ENCODE measurements around the gene BRI3BP. TPM values are rescaled to one million over a fixed set of nuclear protein-coding genes. Genes with fewer than 3 reads are reported as not detected.

BRI3BP gene
- 10.0 and 14.1 TPM in 2 replicates for total RNA-seq

GRCh38 chr12:124993626-124994436 lies at the start of gene BRI3BP:
Gene BRI3BP (plus strand): TSS chr12:124993645. CDS start chr12:124993791, 146 bp downstream.

GRCh38 chr12:125065021-125065918 lies 71.8 kb downstream of the BRI3BP start, which contains the start of gene AACS:
Gene AACS (plus strand): TSS chr12:125065435. CDS start chr12:125065585, 150 bp downstream.

Small RNA genes lying within 50 kb of the gene (small RNA-seq; reads per million reads assigned to genes)
- not detected for gene AC122688.1

Other genes with a start within 250 kb of the BRI3BP start
- 45.7 and 121 TPM in 2 replicates for gene SCARB1, start 129.8 kb upstream of the BRI3BP start, total RNA-seq
- gene UBC, start 79.0 kb upstream of the BRI3BP start, total RNA-seq, result 1,000 and 1,364 TPM in 2 replicates
- 18.2 and 23.8 TPM in 2 replicates for gene DHX37, start 4.5 kb upstream of the BRI3BP start, total RNA-seq
- gene AACS, start 71.8 kb downstream of the BRI3BP start, total RNA-seq, result 24.5 and 30.3 TPM in 2 replicates
- gene TMEM132B, start 192.7 kb downstream of the BRI3BP start, total RNA-seq, result 0.14 and 1.1 TPM in 2 replicates

All from thoracic aorta endothelial cell (primary cell).